ENCODE measurements around the gene SLC26A3.

The SLC26A3 gene

DNA sequence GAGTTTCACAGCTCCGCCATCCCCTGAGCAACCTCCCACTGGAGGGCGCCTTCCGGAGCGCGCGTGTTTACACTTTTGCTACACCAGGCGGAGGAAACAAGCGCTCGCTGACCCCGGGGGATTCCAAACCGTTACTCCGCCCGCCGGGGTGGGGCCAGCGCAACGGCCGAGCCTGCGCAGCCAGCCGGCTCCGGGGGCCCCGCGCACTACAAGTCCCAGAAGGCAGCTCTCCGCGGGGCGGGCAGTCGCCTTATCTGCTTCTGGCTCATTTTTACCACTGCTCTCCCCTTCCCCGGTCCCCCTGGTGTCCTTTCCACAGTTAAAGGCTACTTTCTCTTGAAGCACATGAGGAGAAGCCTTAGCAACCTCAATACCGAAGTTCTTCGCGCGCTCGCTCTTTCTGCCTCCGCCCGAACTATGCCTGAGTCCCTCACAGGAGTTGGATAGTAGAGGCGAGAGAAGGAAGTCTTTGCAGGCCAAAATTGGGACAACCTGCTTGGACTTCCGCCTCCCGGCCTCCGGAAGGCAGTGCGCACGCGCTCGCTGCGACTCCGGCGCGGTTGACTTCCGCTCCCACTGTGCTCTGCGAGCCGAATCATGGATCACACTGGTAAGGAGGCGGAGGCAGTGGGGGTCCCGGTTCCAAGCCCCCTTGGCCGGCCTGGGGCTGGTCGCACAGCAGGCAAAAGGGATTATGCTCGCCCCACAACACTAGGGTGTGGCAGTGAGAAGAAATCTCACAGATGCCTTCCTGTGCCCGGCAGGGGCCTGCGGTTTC lies 59.3 kb downstream of the SLC26A3 start, which contains the start of gene CBLL1:
Gene CBLL1, plus strand, starts transcription at position 576 of the 778 bp plus-strand sequence. Its CDS starts 22 bp downstream, at position 598.
- DNase-seq: peak; percentile 68

DNA sequence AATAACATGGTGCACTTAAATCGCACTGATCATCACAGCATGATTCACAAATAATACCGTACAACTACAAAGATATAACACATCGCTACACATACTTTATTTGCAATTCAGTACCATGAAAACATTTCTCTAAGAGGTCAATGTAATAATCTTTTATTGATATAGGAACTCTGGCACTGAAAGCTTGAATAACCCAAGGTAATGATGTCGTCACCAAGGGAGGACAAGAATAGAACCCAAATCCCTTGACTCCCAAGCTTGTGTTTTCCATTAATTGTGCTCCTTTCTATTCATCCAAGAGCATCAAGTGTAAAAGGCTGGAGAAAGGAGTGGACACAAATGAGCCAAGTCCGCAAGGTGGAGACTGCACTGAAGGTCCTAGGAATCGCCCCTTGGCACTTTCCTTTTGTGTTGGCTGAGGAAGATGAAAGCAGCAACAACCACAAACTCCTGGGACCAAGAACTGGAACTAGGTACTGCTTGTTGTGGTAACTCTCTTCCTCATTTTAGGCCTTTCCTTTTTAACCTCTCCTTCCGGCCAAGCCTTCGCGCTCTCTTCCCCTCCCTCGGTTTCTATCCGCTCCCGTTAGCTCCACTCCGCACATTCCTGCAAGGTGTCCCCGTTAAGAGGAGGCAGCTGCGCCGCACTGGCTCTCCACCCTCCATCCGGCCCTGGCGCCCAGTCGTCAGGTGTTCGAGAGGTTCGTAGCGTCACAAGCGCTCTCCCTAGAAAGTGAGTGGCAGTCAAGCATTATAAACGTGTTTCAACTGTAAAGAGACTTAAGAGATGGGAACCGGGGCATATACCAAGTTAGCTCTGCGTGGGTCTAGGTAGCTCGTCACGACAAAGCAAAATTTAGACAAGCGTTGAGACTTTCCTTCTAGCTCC lies 60.1 kb downstream of the SLC26A3 start:
- DNase-seq: peak; percentile 68

DNA sequence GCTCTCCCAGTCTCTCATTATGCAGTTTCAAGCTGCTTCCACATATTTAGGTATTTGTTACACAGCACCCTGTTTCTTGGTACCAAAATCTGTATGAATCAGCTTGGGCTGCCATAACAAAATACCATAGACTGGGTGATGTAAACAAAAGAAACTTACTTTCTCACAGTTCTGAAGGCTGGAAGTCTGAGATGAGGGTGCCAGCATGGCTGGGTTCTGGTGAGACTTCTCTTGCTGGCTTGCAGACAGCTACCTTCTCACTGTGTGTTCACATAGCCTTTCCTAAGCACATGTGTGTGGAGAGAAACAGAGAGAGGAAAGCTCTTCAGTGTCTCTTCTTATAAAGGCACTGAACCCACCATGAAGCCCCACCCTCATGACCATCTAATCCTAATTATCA lies 74.7 kb downstream of the SLC26A3 start:
- no peak for DNase-seq

DNA sequence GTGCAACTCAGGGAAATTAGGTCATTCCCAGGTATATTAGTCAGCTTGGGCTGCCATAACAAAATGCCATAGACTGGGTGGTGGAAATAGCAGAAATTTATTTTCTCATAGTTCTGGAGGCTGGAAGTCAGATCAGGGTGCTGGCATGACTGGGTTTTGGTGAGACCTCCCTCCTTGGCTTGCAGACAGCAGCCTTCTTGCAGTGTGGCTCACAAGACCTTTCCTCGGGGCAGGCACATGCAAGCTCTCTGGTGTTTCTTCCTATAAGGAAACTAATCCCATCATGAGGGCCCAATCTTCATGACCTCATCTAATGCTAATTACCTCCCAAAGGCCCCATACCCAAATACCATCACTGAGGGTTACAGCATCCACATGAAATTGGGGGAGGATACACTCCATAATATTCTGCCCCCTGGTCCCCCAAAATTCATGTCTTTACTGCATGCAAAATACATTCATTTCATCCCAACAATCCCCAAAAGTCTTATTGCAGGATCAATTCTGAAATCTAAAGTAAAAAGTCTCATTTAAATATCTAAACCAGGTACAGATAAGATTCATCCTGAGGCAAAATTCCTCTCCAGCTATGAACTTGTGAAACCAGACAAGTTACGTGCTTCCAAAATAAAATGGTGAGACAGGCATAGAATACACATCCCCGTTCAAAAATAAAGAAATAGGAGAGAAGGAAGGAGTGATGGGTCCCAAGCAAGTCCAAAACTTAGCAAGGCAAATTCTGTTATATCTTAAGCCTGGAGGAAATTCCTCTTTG lies 76.5 kb downstream of the SLC26A3 start:
- no peak for DNase-seq

DNA sequence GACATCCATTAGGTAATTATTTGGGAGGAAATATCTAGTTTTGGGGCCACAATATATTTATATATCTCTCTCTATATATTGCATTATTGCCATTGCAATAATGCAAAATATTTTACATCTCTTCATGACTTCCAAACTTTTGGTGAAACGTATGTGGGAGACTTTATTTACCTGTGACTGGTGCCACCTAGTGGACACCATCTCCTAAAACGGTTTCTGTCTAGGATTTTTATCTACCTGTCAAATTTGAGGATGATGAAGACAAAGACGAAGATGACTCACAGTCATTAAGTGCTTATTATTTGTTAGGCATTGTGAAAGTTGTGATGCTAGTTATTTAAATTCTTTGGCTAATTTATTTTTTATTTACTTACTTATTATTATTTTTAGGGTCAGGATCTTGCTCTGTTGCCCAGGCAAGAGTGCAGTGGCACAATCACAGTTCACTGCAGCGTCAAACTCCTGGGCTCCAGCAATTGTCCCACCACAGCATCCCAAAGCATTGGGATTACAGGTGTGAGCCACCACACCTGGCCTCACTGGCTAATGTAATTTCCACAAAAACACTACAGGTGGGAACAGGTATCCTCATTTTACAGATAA lies 77.8 kb downstream of the SLC26A3 start:
- no peak for DNase-seq

DNA sequence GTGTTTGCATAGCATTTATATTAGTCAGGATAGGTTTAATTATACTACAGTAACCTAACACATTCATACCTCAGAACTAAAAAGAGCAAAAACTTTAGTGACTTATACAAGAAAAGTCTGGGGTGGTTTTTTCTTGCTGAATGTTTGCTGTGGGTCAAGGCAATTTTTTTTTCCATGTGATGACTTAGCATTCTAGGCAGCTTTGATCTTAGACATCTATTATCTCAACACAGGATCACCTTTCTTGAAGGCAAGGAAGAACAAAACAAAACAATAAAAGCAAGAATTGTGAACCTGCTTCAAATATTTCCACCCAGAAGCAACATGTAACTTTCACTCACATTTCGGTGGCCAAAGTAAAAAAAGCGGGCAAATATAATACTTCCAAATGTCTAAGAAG lies 79.8 kb downstream of the SLC26A3 start:
- no peak for DNase-seq

DNA sequence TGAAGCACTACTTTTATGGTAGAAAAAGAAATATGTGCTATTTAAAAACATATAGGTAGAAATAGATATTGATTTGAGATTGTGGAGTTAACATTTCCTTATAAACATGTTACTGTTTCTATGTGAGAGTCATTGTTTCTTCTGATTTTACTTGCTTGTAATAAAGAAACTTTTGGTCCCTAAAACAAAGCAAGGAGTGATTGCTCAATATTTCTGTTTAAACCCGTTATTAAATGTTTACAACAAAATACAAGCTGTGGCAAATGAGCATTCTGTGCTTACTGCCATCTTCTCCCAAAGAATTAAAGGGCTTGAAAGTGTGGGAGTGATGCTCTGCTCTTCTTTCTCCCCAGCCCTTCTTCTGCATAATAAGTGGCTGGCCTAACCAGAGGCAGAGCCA lies 81.7 kb downstream of the SLC26A3 start:
- DNase-seq: no peak

DNA sequence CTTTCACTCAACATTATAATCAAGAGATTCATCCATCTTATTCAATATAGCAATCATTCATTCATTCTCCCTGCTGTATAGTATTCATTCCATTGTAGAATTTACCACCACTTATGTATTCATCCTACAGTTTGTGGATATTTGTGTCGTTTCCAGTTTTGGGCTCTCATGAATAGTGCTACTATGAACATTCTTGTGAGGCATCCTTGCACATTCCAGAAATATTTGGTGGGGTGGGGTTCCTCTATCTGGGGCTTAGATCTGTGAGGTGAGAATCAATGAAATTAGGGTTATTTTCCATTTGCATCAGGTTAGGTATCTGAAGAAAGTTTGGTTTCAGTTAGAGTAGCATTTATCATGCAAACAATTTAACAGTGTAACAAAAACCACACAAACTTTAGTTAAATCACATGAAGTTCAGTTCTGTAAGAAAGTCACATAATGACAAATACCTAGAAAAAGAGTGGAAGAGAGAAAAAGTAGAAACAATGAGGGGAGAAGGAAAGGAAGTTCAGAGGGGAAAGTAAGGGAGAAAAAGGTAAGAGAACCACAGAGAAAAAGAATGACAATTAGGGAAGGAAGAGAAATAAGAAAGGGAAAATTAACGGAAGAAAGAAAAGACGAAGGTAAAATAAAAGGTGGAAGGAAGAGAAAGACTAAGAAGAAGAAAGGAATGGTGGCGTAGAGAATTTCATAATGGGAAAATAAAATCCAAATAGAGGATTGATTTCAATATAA lies 84.4 kb downstream of the SLC26A3 start:
- DNase-seq: no peak

DNA sequence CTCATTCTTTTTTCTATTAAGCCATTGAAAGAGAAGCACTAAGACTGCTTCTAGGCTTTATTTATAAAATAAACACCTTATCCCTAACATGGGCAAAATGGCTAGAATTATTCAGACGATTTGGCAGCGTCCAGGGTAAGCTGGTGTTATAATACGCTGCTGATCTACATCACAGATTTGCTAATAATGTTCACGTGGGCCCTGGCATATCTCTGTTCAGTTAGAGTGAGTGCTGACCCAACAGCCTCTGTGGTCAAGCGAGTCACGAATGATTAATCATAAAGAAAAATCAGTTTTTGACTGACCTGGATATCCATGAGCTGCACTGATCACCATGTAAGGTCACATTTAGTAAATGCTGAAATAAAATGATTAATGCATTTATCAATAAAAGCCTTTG lies 87.5 kb downstream of the SLC26A3 start:
- no peak for DNase-seq

All from KG1 (cell line).